Adipose tissue (tissue), 3 donors: Measurements from ENCODE around the gene HOXB13. TPM values are rescaled to one million over a fixed set of nuclear protein-coding genes. Genes with fewer than 3 reads are reported as not detected.

Experiments used
- H3K27ac ChIP-seq: one replicate; pipeline ENCODE4 v1.5.1; 2013; ENCODE audit warnings: low read depth, low read length
- WGBS, 3 donors: extraction: QIAGEN DNeasy Blood & Tissue Kit; methylation state at CpG; one replicate each; pipeline ENCODE4 v1.1.7; 2013; 5-methylcytosine and 5-hydroxymethylcytosine counted together
- polyA plus RNA-seq, 3 donors: library from polyadenylated mRNA; stranded (reverse); fragments of 200-250 nt; gene quantifications; one replicate each; pipeline ENCODE4 v1.2.3, GENCODE V29; 2013
- donor health status: healthy with polysubstance abuse.
- donor health status: Bipolar disorder and iron deficiency.
- donor health status: healthy.

HOXB13 gene
- not detected for polyA plus RNA-seq

DNA sequence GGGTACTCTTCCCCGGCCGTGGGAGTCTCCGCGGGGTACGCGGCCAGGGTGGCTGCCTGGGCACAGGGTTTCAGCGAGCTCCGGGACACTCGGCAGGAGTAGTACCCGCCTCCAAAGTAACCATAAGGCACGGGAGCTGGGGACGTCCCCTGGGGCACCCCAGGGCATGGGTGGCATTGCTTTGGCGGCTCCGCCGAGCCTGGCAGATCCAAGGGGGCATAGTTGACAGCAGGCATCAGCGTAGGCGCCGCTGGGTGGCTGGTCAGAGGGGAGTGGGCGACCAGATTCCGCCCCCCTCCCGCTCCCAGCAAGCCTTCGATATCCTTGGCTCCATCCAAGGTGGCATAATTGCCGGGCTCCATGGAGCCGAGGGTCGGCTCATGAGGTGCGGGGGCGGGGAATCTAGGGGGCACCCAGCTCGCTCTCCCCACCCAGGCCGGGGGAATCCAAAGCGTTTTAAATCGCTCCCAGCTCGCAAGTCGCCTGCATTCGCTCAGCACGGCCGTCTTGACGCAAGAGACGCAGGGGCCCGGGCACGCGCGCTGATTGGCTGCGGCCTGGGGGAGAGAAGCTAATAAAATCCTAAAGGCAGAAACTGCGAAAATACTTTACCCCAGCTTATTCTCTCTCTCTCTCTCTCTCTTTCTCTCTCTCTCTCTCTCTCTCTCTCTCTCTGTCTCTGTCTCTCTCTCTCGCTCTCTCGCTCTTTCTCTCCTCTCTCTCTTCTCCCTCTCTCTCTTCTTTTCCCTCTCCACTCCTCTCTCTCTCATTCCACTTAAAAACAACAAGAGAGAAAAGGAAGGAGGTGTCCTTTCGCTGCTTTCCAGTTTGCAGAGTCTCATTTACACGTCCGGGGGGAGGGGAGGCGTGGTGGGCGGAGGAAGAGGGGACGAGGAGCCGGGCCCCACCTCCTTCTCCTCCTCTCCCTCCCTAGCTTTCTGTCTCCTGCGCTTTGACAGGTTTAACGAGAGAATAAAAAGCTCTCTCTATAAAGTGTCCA lies at the start of gene HOXB13:
TSS of gene HOXB13 (minus strand) at position 519 of the 1,000 bp plus-strand sequence. CDS start at position 362, 157 bp downstream.
- 3 to 6% (median 3%) methylated on average over 51 to 55 of the region's 55 CpGs for WGBS, 3 donors
- H3K27ac ChIP-seq = no peak within 1 kb of the TSS

DNA sequence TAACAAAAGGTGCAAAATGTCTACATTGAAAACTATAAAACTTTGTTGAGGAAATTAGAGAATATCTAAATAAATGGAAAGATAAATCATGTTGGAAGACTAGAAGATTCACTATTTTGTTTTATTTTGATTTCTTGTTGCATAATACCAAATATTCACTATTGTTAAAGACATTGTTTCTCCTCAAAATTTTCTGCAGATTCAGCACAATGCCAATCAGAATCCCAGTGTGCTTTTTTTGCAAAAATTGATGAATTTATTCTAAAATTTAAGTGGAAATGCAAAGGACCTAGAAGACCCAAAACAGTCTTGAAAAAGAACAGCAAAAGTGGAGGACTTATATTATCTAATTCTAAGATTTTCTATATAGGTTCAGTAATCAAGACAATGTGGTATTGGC lies 48.1 kb upstream of the HOXB13 start:
- no peak overlapping the region for H3K27ac ChIP-seq

GRCh38 chr17:48773245-48773644 lies 44.7 kb upstream of the HOXB13 start:
- WGBS, 3 donors = 80 to 88% (median 81%) methylated on average over 3 of the region's 3 CpGs
- no peak overlapping the region for H3K27ac ChIP-seq

GRCh38 chr17:48770954-48771353 lies 42.4 kb upstream of the HOXB13 start:
- no peak overlapping the region for H3K27ac ChIP-seq
- WGBS, 3 donors = 51 to 57% (median 51%) methylated on average over 3 of the region's 3 CpGs

- 81 to 88% (median 87%) methylated on average over 5 of the region's 5 CpGs for WGBS, 3 donors
These were observed 40.6 kb upstream of the HOXB13 start for GRCh38 chr17:48769009-48769675.

GRCh38 chr17:48767263-48767774 lies 38.8 kb upstream of the HOXB13 start:
- 62 to 83% (median 71%) methylated on average over 4 of the region's 4 CpGs for WGBS, 3 donors
- no peak overlapping the region for H3K27ac ChIP-seq

More at GRCh38 chr17:48769009-48769675, 40.6 kb upstream of the HOXB13 start:
- H3K27ac ChIP-seq = no peak overlapping the region

- no peak overlapping the region for H3K27ac ChIP-seq
- WGBS, 3 donors = 69 to 86% (median 77%) methylated on average over 6 of the region's 6 CpGs
These were observed 32.6 kb upstream of the HOXB13 start for GRCh38 chr17:48761114-48761513.

GRCh38 chr17:48760411-48760810 lies 31.9 kb upstream of the HOXB13 start:
- WGBS, 3 donors = 41 to 53% (median 49%) methylated on average over 4 of the region's 4 CpGs

GRCh38 chr17:48759288-48759687 lies 30.7 kb upstream of the HOXB13 start:
- H3K27ac ChIP-seq = no peak overlapping the region

More at GRCh38 chr17:48760411-48760810, 31.9 kb upstream of the HOXB13 start:
- H3K27ac ChIP-seq = no peak overlapping the region

- 35 to 53% (median 44%) methylated on average over 2 of the region's 2 CpGs for WGBS, 3 donors
- no peak overlapping the region for H3K27ac ChIP-seq
These were observed 29.0 kb upstream of the HOXB13 start for GRCh38 chr17:48757524-48757961.

GRCh38 chr17:48756830-48757251 lies 28.3 kb upstream of the HOXB13 start:
- 23 to 43% (median 39%) methylated on average over 3 of the region's 3 CpGs for WGBS, 3 donors
- H3K27ac ChIP-seq = no peak overlapping the region

- 14 to 21% (median 16%) methylated on average over 8 of the region's 8 CpGs for WGBS, 3 donors
- H3K27ac ChIP-seq = no peak overlapping the region
These were observed 26.8 kb upstream of the HOXB13 start for GRCh38 chr17:48755356-48755755.

DNA sequence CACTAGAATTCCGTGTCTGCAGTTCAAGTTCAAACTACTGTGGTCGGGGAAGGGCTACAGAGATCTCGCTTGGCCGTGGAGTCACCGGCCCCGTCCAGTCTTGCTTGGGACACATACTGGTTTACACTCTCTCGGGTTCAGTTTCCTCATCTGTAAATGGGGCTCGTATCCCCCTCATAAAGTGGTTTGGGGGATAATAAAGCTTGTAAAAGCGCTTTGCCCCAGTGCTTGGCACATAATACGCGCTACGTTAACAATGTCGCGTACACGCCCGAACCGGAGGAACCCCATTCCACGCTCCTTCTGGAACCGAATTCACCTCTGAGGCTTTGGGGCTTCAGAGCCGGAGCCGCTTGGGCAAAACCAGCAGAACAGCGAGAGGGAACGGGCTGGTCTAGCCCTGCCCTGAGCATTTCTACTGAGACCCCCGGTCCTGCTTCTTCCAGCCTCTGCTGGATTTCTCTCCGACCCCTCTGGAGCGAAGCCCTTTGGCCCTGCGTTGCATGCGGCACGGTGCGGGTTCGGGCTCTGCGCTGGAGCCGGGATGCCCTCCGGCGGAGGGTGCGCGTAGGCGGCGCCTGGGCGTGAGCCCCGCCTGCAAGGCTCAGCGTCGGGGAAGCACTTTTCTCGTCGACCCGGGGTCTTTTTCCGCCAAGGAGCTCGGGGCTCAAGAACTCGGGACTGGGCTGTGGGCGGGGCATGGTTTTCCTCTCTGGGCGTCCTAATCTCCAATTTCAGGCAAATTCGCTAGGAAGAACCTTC lies 26.1 kb upstream of the HOXB13 start:
- no peak overlapping the region for H3K27ac ChIP-seq
- 5 to 7% (median 6%) methylated on average over 52 of the region's 52 CpGs for WGBS, 3 donors

- 10 to 12% (median 11%) methylated on average over 22 of the region's 22 CpGs for WGBS, 3 donors
- no peak overlapping the region for H3K27ac ChIP-seq
These were observed 25.4 kb upstream of the HOXB13 start for GRCh38 chr17:48753794-48754499.

- no peak overlapping the region for H3K27ac ChIP-seq
- WGBS, 3 donors = 5 to 9% (median 6%) methylated on average over 43 of the region's 43 CpGs
These were observed 24.1 kb upstream of the HOXB13 start for GRCh38 chr17:48752399-48753288.

- WGBS, 3 donors = 7 to 12% (median 8%) methylated on average over 13 of the region's 13 CpGs
These were observed 23.3 kb upstream of the HOXB13 start for GRCh38 chr17:48751733-48752398.

More at GRCh38 chr17:48751733-48752398, 23.3 kb upstream of the HOXB13 start:
- H3K27ac ChIP-seq = no peak overlapping the region
